Thymus (tissue), 11 donors: ENCODE measurements around the gene SDCBP2. TPM values are rescaled to one million over a fixed set of nuclear protein-coding genes. Genes with fewer than 3 reads are reported as not detected.

Experiments
- DNase-seq, 9 donors: peaks; one replicate each; pipeline ENCODE4 v3.0.0-alpha.2; 2013; ENCODE audit warnings: low spot score in 9 of 9, low read depth in 6 of 9, missing footprints in 1 of 9
- H3K27ac ChIP-seq, 2 donors: one replicate each; pipeline ENCODE4 v1.5.1; 2013; ENCODE audit warnings: control low read depth in 1 of 2, low read depth in 1 of 2, low read length in 1 of 2, mild to moderate bottlenecking in 1 of 2, moderate library complexity in 1 of 2
- H3K27me3 ChIP-seq, 2 donors: one replicate each; pipeline ENCODE4 v1.5.1; 2013; ENCODE audit warnings: low read length in 1 of 2; ENCODE audit not compliant: control insufficient read depth in 2 of 2, insufficient read depth in 1 of 2
- H3K36me3 ChIP-seq, 2 donors: one replicate each; pipeline ENCODE4 v1.5.1; 2013; ENCODE audit warnings: low read length in 1 of 2, mild to moderate bottlenecking in 1 of 2, moderate library complexity in 1 of 2; ENCODE audit not compliant: control insufficient read depth in 2 of 2, insufficient read depth in 2 of 2
- H3K4me1 ChIP-seq, 2 donors: one replicate each; pipeline ENCODE4 v1.5.1; 2013; ENCODE audit warnings: low read length in 2 of 2; ENCODE audit not compliant: control insufficient read depth in 2 of 2, insufficient read depth in 2 of 2
- H3K4me3 ChIP-seq, 2 donors: one replicate each; pipeline ENCODE4 v1.5.1; 2013; ENCODE audit warnings: low read length in 2 of 2, control low read depth in 1 of 2, mild to moderate bottlenecking in 1 of 2
- H3K9me3 ChIP-seq, 2 donors: one replicate each; pipeline ENCODE4 v1.5.1; 2013; ENCODE audit warnings: low read length in 1 of 2, mild to moderate bottlenecking in 1 of 2; ENCODE audit not compliant: control insufficient read depth in 2 of 2, insufficient read depth in 1 of 2
- WGBS: extraction: QIAGEN DNeasy Blood & Tissue Kit; methylation state at CpG from one replicate; pipeline ENCODE4 v1.1.7; 2013; 5-methylcytosine and 5-hydroxymethylcytosine counted together
- polyA plus RNA-seq: library from polyadenylated mRNA; stranded (reverse); fragments of 200-250 nt; gene quantifications from one replicate; pipeline ENCODE4 v1.2.3, GENCODE V29; 2013
- total RNA-seq: library from RNA; stranded (reverse); fragments of 120-200 nt; gene quantifications from one replicate; pipeline ENCODE4 v1.2.4, GENCODE V29; 2013
- donor health status: healthy.

Gene SDCBP2
- total and polyA plus RNA-seq, 2 donors: 2.1 to 8.6 TPM

DNA sequence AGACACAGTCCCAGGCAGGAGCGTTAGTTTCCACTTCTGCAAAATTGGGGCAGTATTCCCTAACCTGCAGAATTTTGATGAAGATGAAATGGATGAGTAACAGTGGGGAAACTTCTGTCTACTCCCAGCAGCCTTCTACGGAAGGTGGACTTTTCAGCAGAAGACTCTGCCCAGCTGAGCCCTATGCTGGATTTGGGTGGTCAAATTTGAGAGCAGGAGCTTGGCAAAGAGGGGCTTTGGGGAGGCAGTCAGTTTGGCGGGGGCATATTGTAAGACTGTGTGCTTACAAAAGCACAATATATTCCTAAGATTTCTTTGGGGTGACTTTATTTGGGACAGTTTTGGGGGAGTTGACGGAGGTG lies 5.4 kb upstream of the SDCBP2 start:
- peaks cover 11 to 13% of the 10 kb centered on the region in 2 donors for H3K36me3 ChIP-seq
- H3K4me3 ChIP-seq: no peak overlapping the region
- no peaks in the 10 kb centered on the region for H3K9me3 ChIP-seq
- DNase-seq: no peak
- no peak overlapping the region for H3K27ac ChIP-seq
- WGBS: 99% methylated on average over 4 of the region's 4 CpGs
- no peaks in the 10 kb centered on the region for H3K27me3 ChIP-seq
- H3K4me1 ChIP-seq: peaks cover 2 to 16% of the 10 kb centered on the region in 2 donors

GRCh38 chr20:1333462-1334369 lies 4.8 kb upstream of the SDCBP2 start:
- Histone ChIP-seq H3K27ac (no peak overlapping the region), H3K4me1 (peaks cover 2 to 16% of the 10 kb centered on the region in 2 donors), H3K9me3 (no peaks in the 10 kb centered on the region), H3K27me3 (no peaks in the 10 kb centered on the region), H3K4me3 (no peak overlapping the region), H3K36me3 (peaks cover 13 to 18% of the 10 kb centered on the region in 2 donors)
- 96% methylated on average over 11 of the region's 11 CpGs for WGBS
- DNase-seq: no peak

DNA sequence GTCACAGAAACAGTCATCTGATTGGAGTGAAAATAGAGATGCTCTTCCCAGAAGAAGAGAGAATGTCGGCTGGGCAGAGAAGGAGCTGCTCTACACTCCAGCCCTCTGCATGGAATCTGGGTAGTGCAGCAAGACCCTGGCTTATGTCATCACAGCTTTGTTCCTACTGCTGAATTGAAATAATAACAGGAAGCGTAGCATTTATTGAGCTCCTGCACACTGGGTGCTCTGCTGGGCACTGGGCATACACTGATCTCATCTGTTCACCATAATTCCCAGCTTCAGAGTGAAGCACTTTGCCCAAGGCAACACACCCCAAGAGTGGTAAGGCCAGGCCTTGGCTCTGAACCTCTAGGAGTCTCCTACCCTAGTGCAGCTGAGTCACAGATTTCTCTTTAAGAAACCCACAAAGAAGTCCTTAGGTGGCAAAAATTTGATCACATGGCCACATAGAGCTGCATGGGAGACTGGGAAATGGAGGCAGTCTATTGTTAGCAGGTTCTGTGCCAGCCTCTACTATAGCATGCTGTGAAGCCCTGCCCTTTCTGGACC lies 3.9 kb upstream of the SDCBP2 start:
- Histone ChIP-seq H3K27ac (no peak overlapping the region), H3K4me3 (no peak overlapping the region), H3K4me1 (peaks cover 4 to 20% of the 10 kb centered on the region in 2 donors), H3K36me3 (peaks cover 13 to 19% of the 10 kb centered on the region in 2 donors), H3K27me3 (no peaks in the 10 kb centered on the region), H3K9me3 (no peaks in the 10 kb centered on the region)
- whole genome bisulfite sequencing: 98% methylated on average over 2 of the region's 2 CpGs
- DNase-seq: no peak

GRCh38 chr20:1331801-1332453 lies 3.0 kb upstream of the SDCBP2 start:
- H3K27ac ChIP-seq: no peak overlapping the region
- no peaks in the 10 kb centered on the region for H3K27me3 ChIP-seq
- 98% methylated on average over 6 of the region's 6 CpGs for WGBS
- peaks cover 6 to 25% of the 10 kb centered on the region in 2 donors for H3K4me1 ChIP-seq
- H3K36me3 ChIP-seq: peaks cover 13 to 19% of the 10 kb centered on the region in 2 donors
- H3K4me3 ChIP-seq: no peak overlapping the region
- no peaks in the 10 kb centered on the region for H3K9me3 ChIP-seq
- no peak for DNase-seq

- no peak overlapping the region for H3K27ac ChIP-seq
- peaks cover 13 to 19% of the 10 kb centered on the region in 2 donors for H3K36me3 ChIP-seq
- H3K4me1 ChIP-seq: peaks cover 10 to 26% of the 10 kb centered on the region in 2 donors
- H3K9me3 ChIP-seq: no peaks in the 10 kb centered on the region
- WGBS: over 99% methylated on average over 2 of the region's 2 CpGs
- DNase-seq: no peak
- no peak overlapping the region for H3K4me3 ChIP-seq
- no peaks in the 10 kb centered on the region for H3K27me3 ChIP-seq
These were observed 2.2 kb upstream of the SDCBP2 start for GRCh38 chr20:1331101-1331500.

DNA sequence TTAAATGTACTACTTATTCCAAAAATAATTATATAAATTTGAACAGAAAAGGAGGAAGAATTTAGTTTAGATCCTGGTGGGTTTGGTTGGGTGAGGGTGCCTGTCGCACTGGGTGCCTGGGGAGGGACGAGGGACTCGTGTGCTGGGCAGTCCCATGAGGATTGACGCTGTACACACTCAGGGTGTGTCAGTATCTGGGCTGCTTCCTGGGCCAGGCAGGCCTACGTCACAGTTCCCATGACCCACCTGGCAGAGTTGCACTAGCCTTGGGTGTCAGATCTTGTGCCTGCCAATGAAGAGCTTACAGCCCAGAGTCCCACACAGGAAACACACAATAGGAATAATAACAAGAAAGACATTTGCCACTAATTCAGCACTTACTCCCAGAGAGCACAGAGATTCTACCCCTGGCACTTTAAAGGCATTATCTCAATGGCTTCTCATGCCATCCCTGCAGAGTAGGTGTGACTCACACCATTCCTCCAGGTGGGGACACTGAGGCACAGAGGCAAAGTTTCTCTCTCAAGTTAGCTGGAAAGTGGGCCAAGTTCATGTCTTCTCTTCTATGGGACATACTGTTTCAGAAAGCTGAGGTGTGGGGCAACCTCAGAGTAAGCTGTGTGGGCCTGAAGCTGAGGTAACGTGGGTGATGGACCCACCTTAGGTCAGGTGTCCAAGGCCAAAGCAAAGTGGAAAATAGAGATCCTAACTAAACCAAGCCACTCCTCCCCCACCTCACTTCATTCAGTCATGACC lies 1.3 kb upstream of the SDCBP2 start:
- H3K9me3 ChIP-seq: no peaks in the 10 kb centered on the region
- no peak overlapping the region for H3K4me3 ChIP-seq
- H3K36me3 ChIP-seq: peaks cover 13 to 19% of the 10 kb centered on the region in 2 donors
- H3K27me3 ChIP-seq: no peaks in the 10 kb centered on the region
- H3K27ac ChIP-seq: no peak overlapping the region
- peak in 2 of 9 donors; percentile 26 to 40 for DNase-seq
- 89% methylated on average over 6 of the region's 6 CpGs for WGBS
- peaks cover 13 to 31% of the 10 kb centered on the region in 2 donors for H3K4me1 ChIP-seq

DNA sequence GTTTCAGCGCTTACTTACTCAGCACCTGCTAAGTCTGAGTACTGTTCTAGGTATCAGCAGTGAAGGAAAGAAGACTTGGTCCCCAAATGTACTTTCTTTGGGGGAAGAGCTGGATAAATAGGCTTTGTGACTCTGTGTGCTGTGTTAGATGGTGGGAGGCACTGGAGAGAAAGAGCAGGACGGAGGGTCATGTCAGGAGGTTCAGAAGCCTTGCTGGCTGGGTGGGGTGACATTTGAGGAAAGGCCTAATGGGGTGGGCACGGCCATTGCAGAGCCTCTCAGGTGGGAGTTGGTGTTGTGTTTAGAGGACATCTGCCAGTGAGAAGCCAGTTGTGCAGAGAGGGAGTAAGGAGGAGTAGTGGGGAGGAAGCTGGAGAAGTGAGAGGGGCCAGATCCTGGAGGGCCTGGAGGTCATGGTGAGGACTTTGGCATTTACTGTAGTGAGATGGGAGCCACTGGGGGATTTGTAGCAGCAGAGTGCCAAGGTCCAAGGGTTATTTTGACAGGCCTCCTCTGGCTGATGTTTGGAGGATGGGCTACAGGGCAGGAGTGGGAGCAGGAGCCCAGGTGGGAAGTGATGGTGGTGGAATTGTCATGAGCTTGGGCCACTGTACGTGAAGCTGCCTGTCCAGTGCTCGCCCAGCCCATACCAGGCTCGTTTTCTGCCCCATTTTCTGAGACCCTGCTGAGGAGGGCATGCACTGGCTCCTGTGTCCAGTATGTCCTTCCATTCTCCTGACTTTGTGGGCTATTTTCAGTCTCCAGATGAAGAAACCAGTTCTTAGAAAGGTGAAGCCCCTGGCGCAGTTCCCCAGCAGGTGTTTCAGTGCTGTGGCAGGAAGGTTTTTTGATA lies 886 bp downstream of the SDCBP2 start:
- Histone ChIP-seq H3K27me3 (no peaks in the 10 kb centered on the region), H3K36me3 (peaks cover 10% of the 10 kb centered on the region in 2 donors), H3K4me1 (peaks cover 20 to 39% of the 10 kb centered on the region in 2 donors), H3K4me3 (no peak overlapping the region), H3K27ac (peak overlapping the region in 1 of 2 donors; percentile 39), H3K9me3 (no peaks in the 10 kb centered on the region)
- DNase-seq: no peak
- 95% methylated on average over 7 of the region's 7 CpGs for WGBS

DNA sequence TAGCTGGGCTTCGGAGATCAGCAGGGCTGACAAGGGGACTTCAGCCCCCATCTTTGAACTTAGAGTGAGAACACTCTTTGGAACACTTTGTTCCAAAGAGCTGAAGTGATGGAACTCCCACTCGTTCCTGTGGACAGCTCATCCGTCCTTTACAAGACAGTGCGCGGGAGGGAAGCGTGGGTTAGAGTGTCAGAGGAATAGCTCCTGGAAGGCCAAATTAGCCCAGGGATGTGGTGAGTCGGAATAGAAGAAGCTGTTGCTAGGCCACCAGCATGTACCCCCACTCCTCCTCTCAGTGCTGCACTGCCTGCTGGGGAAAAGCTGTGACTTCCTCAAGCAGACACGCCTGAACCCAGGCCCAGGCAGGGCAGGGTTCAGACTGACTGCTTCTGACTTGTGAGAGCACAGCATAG lies 1.7 kb downstream of the SDCBP2 start:
- DNase-seq: no peak
- H3K4me3 ChIP-seq: no peak overlapping the region
- H3K27me3 ChIP-seq: no peaks in the 10 kb centered on the region
- peaks cover 20 to 39% of the 10 kb centered on the region in 2 donors for H3K4me1 ChIP-seq
- peak overlapping the region in 1 of 2 donors; percentile 3 for H3K27ac ChIP-seq
- H3K36me3 ChIP-seq: peaks cover 3 to 8% of the 10 kb centered on the region in 2 donors
- H3K9me3 ChIP-seq: no peaks in the 10 kb centered on the region
- 96% methylated on average over 8 of the region's 8 CpGs for WGBS
